Measurements from ENCODE around the gene SHROOM3.

DNA sequence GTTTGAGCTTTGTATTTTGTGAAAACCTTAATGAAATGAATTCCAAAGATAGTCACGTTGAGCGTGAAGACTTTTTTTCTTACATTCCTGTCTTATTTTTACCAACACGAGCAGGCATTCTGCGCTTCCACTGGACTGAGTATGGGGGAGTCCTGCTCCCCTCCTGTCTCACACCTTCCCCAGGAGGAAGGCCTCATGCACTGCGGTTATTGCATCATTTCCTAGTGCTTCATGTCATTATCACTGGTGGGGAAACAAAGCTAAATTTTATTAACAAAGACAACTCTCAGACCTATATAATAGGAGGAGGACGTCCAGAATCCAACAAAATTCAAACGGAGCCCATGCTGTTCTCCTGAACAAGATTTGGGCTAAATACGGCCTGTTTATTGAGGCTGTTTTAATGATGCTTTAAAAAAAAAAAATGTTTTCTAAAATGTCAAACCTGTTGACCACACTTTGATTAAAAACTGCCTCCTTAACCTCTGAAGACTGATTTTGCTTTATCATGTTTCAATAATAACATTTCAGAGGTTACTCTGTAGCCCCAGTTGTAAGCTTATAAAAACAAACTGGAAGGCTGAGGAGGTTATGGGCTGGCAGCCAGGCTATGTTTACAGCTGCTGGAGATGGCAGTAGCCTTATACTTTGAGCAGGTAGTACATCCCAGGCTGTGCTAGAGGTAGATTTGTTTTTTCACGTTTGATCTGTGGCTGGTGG, 344.9 kb downstream of the SHROOM3 start:
- TF ChIP-seq, protein P1, sequence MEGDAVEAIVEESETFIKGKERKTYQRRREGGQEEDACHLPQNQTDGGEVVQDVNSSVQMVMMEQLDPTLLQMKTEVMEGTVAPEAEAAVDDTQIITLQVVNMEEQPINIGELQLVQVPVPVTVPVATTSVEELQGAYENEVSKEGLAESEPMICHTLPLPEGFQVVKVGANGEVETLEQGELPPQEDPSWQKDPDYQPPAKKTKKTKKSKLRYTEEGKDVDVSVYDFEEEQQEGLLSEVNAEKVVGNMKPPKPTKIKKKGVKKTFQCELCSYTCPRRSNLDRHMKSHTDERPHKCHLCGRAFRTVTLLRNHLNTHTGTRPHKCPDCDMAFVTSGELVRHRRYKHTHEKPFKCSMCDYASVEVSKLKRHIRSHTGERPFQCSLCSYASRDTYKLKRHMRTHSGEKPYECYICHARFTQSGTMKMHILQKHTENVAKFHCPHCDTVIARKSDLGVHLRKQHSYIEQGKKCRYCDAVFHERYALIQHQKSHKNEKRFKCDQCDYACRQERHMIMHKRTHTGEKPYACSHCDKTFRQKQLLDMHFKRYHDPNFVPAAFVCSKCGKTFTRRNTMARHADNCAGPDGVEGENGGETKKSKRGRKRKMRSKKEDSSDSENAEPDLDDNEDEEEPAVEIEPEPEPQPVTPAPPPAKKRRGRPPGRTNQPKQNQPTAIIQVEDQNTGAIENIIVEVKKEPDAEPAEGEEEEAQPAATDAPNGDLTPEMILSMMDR (IDR thresholded peaks at IDR 0.05) = no peak
- no peak for TF ChIP-seq POLR2A (IDR thresholded peaks at IDR 0.05)

All from stomach (tissue), 4 donors.